OCI-LY3 (cell line): ENCODE results near the gene USP34.
"Not testable (repeated sequence)": the region's sequence is repeated elsewhere in the genome, so short reads cannot be mapped to it uniquely, and the experiment has no call there.

Experiments used
- H2AFZ ChIP-seq: fragments of 200-600, 300-600 bp; shearing (Covaris generic); 2 replicates; pipeline ENCODE4 v1.6.0; 2014; ENCODE audit warnings: antibody characterized with exemption, low read depth, low read length
- H3K27ac ChIP-seq: fragments of 200-600, 300-600 bp; sonication (generic); 2 replicates; pipeline ENCODE4 v1.5.1; 2014; ENCODE audit warnings: mild to moderate bottlenecking, low read length, moderate library complexity, mixed read lengths
- H3K27me3 ChIP-seq: fragments of 200-600, 300-600 bp; sonication (generic); 2 replicates; pipeline ENCODE4 v1.6.1; 2014; ENCODE audit warnings: low read depth, low read length, mixed read lengths
- H3K36me3 ChIP-seq: fragments of 200-600, 300-600 bp; sonication (generic); replicated peaks from 2 replicates; pipeline ENCODE3; 2014; ENCODE audit warnings: low read depth, low read length, mixed read lengths
- H3K4me1 ChIP-seq: fragments of 300-600, 200-600 bp; sonication (generic); 2 replicates; pipeline ENCODE4 v1.6.1; 2014; ENCODE audit warnings: low read length, mixed read lengths
- H3K4me2 ChIP-seq: fragments of 200-600, 300-600 bp; sonication (generic); 2 replicates; pipeline ENCODE4 v1.6.1; 2014; ENCODE audit warnings: low read length, mixed read lengths
- H3K4me3 ChIP-seq: fragments of 300-600, 200-600 bp; sonication (generic); 2 replicates; pipeline ENCODE4 v1.5.1; 2014; ENCODE audit warnings: antibody characterized with exemption, mild to moderate bottlenecking, low read length, moderate library complexity
- H3K79me2 ChIP-seq: fragments of 300-600, 200-600 bp; shearing (Covaris generic); 2 replicates; pipeline ENCODE4 v1.6.1; 2014; ENCODE audit warnings: mild to moderate bottlenecking, low read length, mixed read lengths
- H3K9ac ChIP-seq: fragments of 300-600, 200-600 bp; shearing (Covaris generic); 2 replicates; pipeline ENCODE4 v1.6.0; 2014; ENCODE audit warnings: mild to moderate bottlenecking, low read length, moderate library complexity
- H3K9me3 ChIP-seq: fragments of 200-600, 300-600 bp; shearing (Covaris generic); 2 replicates; pipeline ENCODE4 v1.6.1; 2014; ENCODE audit warnings: low read length, mixed read lengths; ENCODE audit not compliant: insufficient read depth
- H4K20me1 ChIP-seq: fragments of 200-600, 300-600 bp; sonication (generic); 2 replicates; pipeline ENCODE4 v1.6.1; 2016; ENCODE audit warnings: low read length, mixed read lengths; ENCODE audit not compliant: insufficient read depth
- CTCF ChIP-seq: fragments of 200-600, 300-600 bp; sonication (generic); IDR thresholded peaks from 2 replicates; pipeline ENCODE4 v1.5.1; 2014; ENCODE audit warnings: antibody characterized with exemption, low read length, low read depth
- EZH2phosphoT487 ChIP-seq: fragments of 200-600 bp; shearing (Covaris generic); IDR thresholded peaks from 2 replicates; pipeline ENCODE4 v1.6.1; 2018; ENCODE audit warnings: antibody characterized with exemption, mixed run types, low read depth

The USP34 gene

GRCh38 chr2:61452392-61452791, 18.5 kb downstream of the USP34 start:
- Histone ChIP-seq H3K27me3 (no peaks in the 10 kb centered on the region), H3K36me3 (peaks cover 14% of the 10 kb centered on the region), H3K4me3 (no peak overlapping the region), H3K79me2 (peaks cover 100% of the 10 kb centered on the region), H3K27ac (no peak overlapping the region), H3K4me1 (no peaks in the 10 kb centered on the region), H3K9me3 (no peaks in the 10 kb centered on the region), H4K20me1 (peaks cover 64% of the 10 kb centered on the region), H3K4me2 (no peak overlapping the region), H3K9ac (no peak overlapping the region), H2AFZ (no peak overlapping the region)
- TF ChIP-seq CTCF: no peak
- no peak for TF ChIP-seq EZH2phosphoT487

- Histone ChIP-seq H3K27ac (no peak overlapping the region), H3K9me3 (no peaks in the 10 kb centered on the region), H3K4me3 (no peak overlapping the region), H3K9ac (no peak overlapping the region), H2AFZ (no peak overlapping the region), H3K4me2 (no peak overlapping the region), H3K27me3 (no peaks in the 10 kb centered on the region), H3K36me3 (peaks cover 14% of the 10 kb centered on the region), H4K20me1 (peaks cover 58% of the 10 kb centered on the region), H3K4me1 (no peaks in the 10 kb centered on the region), H3K79me2 (peaks cover 100% of the 10 kb centered on the region)
- TF ChIP-seq EZH2phosphoT487 (no peak), CTCF (no peak)
These were observed 19.7 kb downstream of the USP34 start for GRCh38 chr2:61451178-61451577.

GRCh38 chr2:61450144-61450543, 20.7 kb downstream of the USP34 start:
- H3K36me3 ChIP-seq: peaks cover 12% of the 10 kb centered on the region
- no peak overlapping the region for H3K4me2 ChIP-seq
- H3K27me3 ChIP-seq: no peaks in the 10 kb centered on the region

GRCh38 chr2:61448229-61448628, 22.7 kb downstream of the USP34 start:
- no peak overlapping the region for H2AFZ ChIP-seq
- no peak overlapping the region for H3K9ac ChIP-seq
- H3K4me2 ChIP-seq: no peak overlapping the region
- peaks cover 60% of the 10 kb centered on the region for H4K20me1 ChIP-seq
- peaks cover 18% of the 10 kb centered on the region for H3K36me3 ChIP-seq
- TF ChIP-seq CTCF (no peak), EZH2phosphoT487 (no peak)
- no peak overlapping the region for H3K4me3 ChIP-seq
- no peaks in the 10 kb centered on the region for H3K9me3 ChIP-seq
- H3K4me1 ChIP-seq: peaks cover 15% of the 10 kb centered on the region
- no peak overlapping the region for H3K27ac ChIP-seq
- H3K27me3 ChIP-seq: no peaks in the 10 kb centered on the region
- H3K79me2 ChIP-seq: peaks cover 100% of the 10 kb centered on the region

More at GRCh38 chr2:61450144-61450543, 20.7 kb downstream of the USP34 start:
- no peak overlapping the region for H3K9ac ChIP-seq
- no peak overlapping the region for H2AFZ ChIP-seq
- peaks cover 48% of the 10 kb centered on the region for H4K20me1 ChIP-seq
- no peaks in the 10 kb centered on the region for H3K4me1 ChIP-seq
- TF ChIP-seq EZH2phosphoT487 (no peak), CTCF (no peak)
- H3K79me2 ChIP-seq: peaks cover 100% of the 10 kb centered on the region
- H3K27ac ChIP-seq: no peak overlapping the region
- no peak overlapping the region for H3K4me3 ChIP-seq
- H3K9me3 ChIP-seq: no peaks in the 10 kb centered on the region

GRCh38 chr2:61446971-61447370, 23.9 kb downstream of the USP34 start:
- not testable (repeated sequence) for H3K4me2 ChIP-seq, H3K9me3 ChIP-seq

More at GRCh38 chr2:61446971-61447370, 23.9 kb downstream of the USP34 start:
- peaks cover 24% of the 10 kb centered on the region for H3K4me1 ChIP-seq
- H4K20me1 ChIP-seq: peaks cover 64% of the 10 kb centered on the region
- not testable (repeated sequence) for H3K9ac ChIP-seq, H2AFZ ChIP-seq, H3K4me3 ChIP-seq, H3K27ac ChIP-seq, H3K27me3 ChIP-seq
- H3K36me3 ChIP-seq: peaks cover 18% of the 10 kb centered on the region
- peaks cover 100% of the 10 kb centered on the region for H3K79me2 ChIP-seq
